ENCODE data around the gene TNC. TPM values are rescaled to one million over a fixed set of nuclear protein-coding genes. Genes with fewer than 3 reads are reported as not detected.

TNC gene
- polyA plus RNA-seq, 1 of the 3 experiments (the other 2 are of a cell fraction), result 805 TPM

GRCh38 chr9:115121181-115121580 lies 3.2 kb upstream of the TNC start:
- Histone ChIP-seq H2AFZ (ENCODE audit: low read depth) (no peak overlapping the region), H3K36me3 (replicated peaks in 1 of 2; ENCODE audit: control insufficient read depth in 1 of 2, insufficient read depth in 2 of 2, low read length in 1 of 2) (no peaks in the 10 kb centered on the region), H3K9ac (no peak overlapping the region), H3K4me2 (no peak overlapping the region), H3K9me3 (no peaks in the 10 kb centered on the region), H3K79me2 (ENCODE audit: insufficient read depth) (peaks cover 17% of the 10 kb centered on the region), H3F3A (replicated peaks; ENCODE audit: insufficient read depth) (peaks cover 23% of the 10 kb centered on the region), H3K27me3 (ENCODE audit: insufficient read depth) (no peaks in the 10 kb centered on the region), H3K4me1 (ENCODE audit: control insufficient read depth in 1 of 2, insufficient read depth in 2 of 2, low read depth in 1 of 2, low read length in 1 of 2) (peaks cover 3 to 10% of the 10 kb centered on the region in 2 experiments; a peak in 3 of 4 replicates), H4K20me1 (ENCODE audit: insufficient read depth) (no peaks in the 10 kb centered on the region), H3K4me3 (ENCODE audit: low read depth in 2 of 2, low read length in 1 of 2) (no peak overlapping the region), H3K9me2 (no peaks in the 10 kb centered on the region), H3K27ac (ENCODE audit: low read depth in 2 of 2, low read length in 1 of 2) (no peak overlapping the region)
- ChIA-PET CTCF (no interaction called here), POLR2A (no interaction called here)
- no peak for DNase-seq
- TF ChIP-seq REST (IDR thresholded peaks at IDR 0.05; ENCODE audit: low read depth, low read length) (no peak), EZH2phosphoT487 (IDR thresholded peaks at IDR 0.05; ENCODE audit: borderline replicate concordance, low read depth) (no peak), IRF3 (IDR thresholded peaks at IDR 0.05; ENCODE audit: low read depth, low read length) (no peak), FOSL2 (IDR thresholded peaks at IDR 0.05; ENCODE audit: borderline replicate concordance, low read depth) (peak; percentile 21; the same call in 1 of the 2 replicates), MAX (IDR thresholded peaks at IDR 0.05; ENCODE audit: low read depth) (no peak), PBX3 (IDR thresholded peaks at IDR 0.05) (peak; percentile 64), MXI1 (IDR thresholded peaks at IDR 0.05; ENCODE audit: low read depth, low read length) (no peak), ELF1 (IDR thresholded peaks at IDR 0.05) (no peak), ZBTB33 (IDR thresholded peaks at IDR 0.05; ENCODE audit: borderline replicate concordance, low read depth) (no peak), TEAD4 (IDR thresholded peaks at IDR 0.05; ENCODE audit: borderline replicate concordance, insufficient read depth) (peak; percentile 77), NFIC (IDR thresholded peaks at IDR 0.05; ENCODE audit: borderline replicate concordance) (peak; percentile 65; the same call in 1 of the 2 replicates), RCOR1 (IDR thresholded peaks at IDR 0.05; ENCODE audit: low read length) (no peak), RXRA (IDR thresholded peaks at IDR 0.05; ENCODE audit: borderline replicate concordance, low read depth) (no peak), POLR2AphosphoS5 (IDR thresholded peaks at IDR 0.05; ENCODE audit: low read depth, low read length) (no peak), TAF1 (IDR thresholded peaks at IDR 0.05; ENCODE audit: borderline replicate concordance, low read depth, low read length) (no peak), NRF1 (IDR thresholded peaks at IDR 0.05; ENCODE audit: low read depth, low read length) (no peak), GABPA (IDR thresholded peaks at IDR 0.05; ENCODE audit: low read depth) (no peak), USF1 (IDR thresholded peaks at IDR 0.05; ENCODE audit: borderline replicate concordance, low read depth) (no peak), CTCF (IDR thresholded peaks at IDR 0.05) (no peak), EP300 (IDR thresholded peaks at IDR 0.05; ENCODE audit: borderline replicate concordance in 1 of 2, low read depth in 1 of 2, low read length in 1 of 2) (peak in 1 of 2 experiments; percentile 62; a peak in 1 of 4 replicates), USF2 (IDR thresholded peaks at IDR 0.05; ENCODE audit: borderline replicate concordance, low read depth, low read length) (no peak), RFX5 (IDR thresholded peaks at IDR 0.05; ENCODE audit: low read length) (no peak)

Data from SK-N-SH (cell line).